Activated B cell treated with CpG ODN at 0.5 μM for 24 hours (primary cell): ENCODE data around the gene FAM72D. TPM values are rescaled to one million over a fixed set of nuclear protein-coding genes. Genes with fewer than 3 reads are reported as not detected.

Experiments used
- total RNA-seq: library from RNA; stranded (reverse); gene quantifications from 2 replicates; pipeline ENCODE4 v1.2.3, GENCODE V29; 2022

Gene FAM72D
- total RNA-seq, 1 donor from 2014 or later: 0.20 TPM

Other genes starting within 250 kb of the FAM72D start
- 21.3 and 23.3 TPM in 2 replicates for gene SRGAP2B, start 646 bp upstream of the FAM72D start, total RNA-seq
- gene PPIAL4D, start 146.2 kb downstream of the FAM72D start, total RNA-seq: not detected in 2 replicates